Psoas muscle (tissue), 8 donors: ENCODE data around the gene TEX19. TPM values are rescaled to one million over a fixed set of nuclear protein-coding genes. Genes with fewer than 3 reads are reported as not detected.

Experiments
- ATAC-seq, 4 donors: fragments of 200-7000 bp; cut with Tn5 transposase; one replicate each; pipeline ENCODE4 v1.9.1; 2020; ENCODE audit warnings: moderate library complexity in 3 of 4, mild to moderate bottlenecking in 2 of 4
- DNase-seq, 2 donors: peaks; one replicate each; pipeline ENCODE4 v3.0.0-alpha.2; 2020
- H3K27ac ChIP-seq: fragments of 200-600 bp; one replicate; pipeline ENCODE4 v1.8.0; 2022
- H3K27me3 ChIP-seq, 3 donors: fragments of 200-600 bp in 1 of 3; one replicate each; pipeline versions ENCODE4 v1.6.1 to v1.8.0; 2013 to 2022; ENCODE audit warnings: low read length in 2 of 3, mild to moderate bottlenecking in 2 of 3, moderate library complexity in 1 of 3; ENCODE audit not compliant: insufficient read depth in 3 of 3
- H3K36me3 ChIP-seq, 2 donors: fragments of 200-600 bp in 1 of 2; one replicate each; pipeline versions ENCODE4 v1.6.1 to v1.8.0; 2013 to 2022; ENCODE audit warnings: low read depth in 1 of 2, mild to moderate bottlenecking in 1 of 2, moderate library complexity in 1 of 2; ENCODE audit not compliant: insufficient read depth in 1 of 2
- H3K4me1 ChIP-seq: fragments of 200-600 bp; one replicate; pipeline ENCODE4 v1.8.0; 2022
- H3K4me3 ChIP-seq: fragments of 200-600 bp; one replicate; pipeline ENCODE4 v1.8.0; 2022; ENCODE audit warnings: mild to moderate bottlenecking
- H3K9me3 ChIP-seq: fragments of 200-600 bp; one replicate; pipeline ENCODE4 v1.8.0; 2022
- CTCF ChIP-seq: fragments of 200-600 bp; IDR thresholded peaks from one replicate; pipeline ENCODE4 v1.8.0; 2022; ENCODE audit warnings: antibody characterized with exemption
- WGBS, 3 donors: extraction: QIAGEN DNeasy Blood & Tissue Kit; methylation state at CpG; one replicate each; pipeline versions ENCODE4 v1.1.6 to v1.1.7; 2013; 5-methylcytosine and 5-hydroxymethylcytosine counted together
- intact Hi-C, 2 donors: fragments of 100-400 bp; cut with DNase I; formaldehyde crosslinking; loops; one replicate each; pipeline versions ENCODE4 v1.11.0 to v1.14.2; 2022
- polyA plus RNA-seq, 3 donors: library from polyadenylated mRNA; stranded (reverse); fragments of 200-250 nt; gene quantifications; one replicate each; pipeline ENCODE4 v1.2.3, GENCODE V29; 2013
- total RNA-seq, 4 donors: library from RNA; stranded (reverse); fragmentation: NEBNext Ultra II Directional in 2 of 4; extraction: Animal tissue kit (Norgen Biotek cat#: 25700) in 2 of 4; gene quantifications; one replicate each; pipeline versions ENCODE4 v1.2.1 to v1.2.4, GENCODE V29; 2021 to 2023
- donor health status: healthy with polysubstance abuse.
- donor health status: DM: no; HTN: no; CAD: no; lungs with moderate emphysema.
- donor health status: Bipolar disorder and iron deficiency.
- donor health status: healthy.
- donor health status: DM: yes; HTN: yes; CAD: no.
- donor health status: DM: no; HTN: no; CAD: no.
- donor health status: DM: no; HTN: no; CAD: no.
- donor health status: DM: yes; HTN: yes; CAD: no.

TEX19 gene
- total and polyA plus RNA-seq, 7 donors: 0.07 to 0.35 (median 0.17) TPM; not detected in 2

GRCh38 chr17:82333279-82334171 is 25.5 kb upstream of the TEX19 start, which contains the start of gene SECTM1:
Gene SECTM1, minus strand, starts transcription at chr17:82333766. Its CDS starts 6,526 bp downstream, at chr17:82327240.
- H3K4me3 ChIP-seq: peak within 1 kb of the TSS; percentile 63
- intact Hi-C loops: loop anchor here in 1 of 2 donors (5.0 kb wide), 1 partner anchor 306 kb away; no protein-coding TSS in a partner anchor
- H3K9me3 ChIP-seq: no peaks in the 10 kb centered on the region
- H3K36me3 ChIP-seq: no peaks in the 10 kb centered on the region
- H3K27ac ChIP-seq: no peak within 1 kb of the TSS
- WGBS, 3 donors: 6 to 14% (median 7%) methylated on average over 72 to 90 of the region's 90 CpGs
- peak; percentile 14 to 40 (median 24) for ATAC-seq
- peaks cover 18% of the 10 kb centered on the region for H3K4me1 ChIP-seq
- no peak for TF ChIP-seq CTCF
- DNase-seq: peak in 1 of 2 donors; percentile 68
- H3K27me3 ChIP-seq: peaks cover 0 to 53% (median 14%) of the 10 kb centered on the region in 3 donors

DNA sequence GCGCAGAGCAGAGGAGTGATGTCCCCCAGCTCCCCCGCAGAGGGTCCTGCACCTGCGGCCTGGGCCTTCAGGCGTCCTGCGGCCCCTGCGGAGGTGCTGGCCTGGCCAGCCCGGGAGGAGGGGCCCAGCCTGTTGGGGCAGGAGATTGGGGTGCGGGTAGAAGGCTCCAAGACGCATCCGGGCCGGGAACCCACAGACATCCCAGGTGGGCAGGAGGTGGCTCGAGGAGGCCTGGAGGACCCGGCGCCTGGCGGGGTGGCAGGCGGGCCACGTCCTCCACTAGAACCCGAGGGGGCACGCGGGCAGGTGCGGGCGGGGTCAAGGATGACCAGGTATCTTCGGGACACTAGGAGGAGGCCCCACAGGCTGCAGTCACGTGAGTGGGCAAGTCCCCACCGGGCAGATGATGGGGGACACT is 24.8 kb upstream of the TEX19 start:
- DNase-seq: no peak
- intact Hi-C loops: loop anchor here in 1 of 2 donors (5.0 kb wide), 1 partner anchor 307 kb away; no protein-coding TSS in a partner anchor
- peaks cover 24% of the 10 kb centered on the region for H3K4me1 ChIP-seq
- no peak overlapping the region for H3K27ac ChIP-seq
- no peak for TF ChIP-seq CTCF
- peaks cover 0 to 49% (median 14%) of the 10 kb centered on the region in 3 donors for H3K27me3 ChIP-seq
- no peaks in the 10 kb centered on the region for H3K9me3 ChIP-seq
- peak overlapping the region; percentile 63 for H3K4me3 ChIP-seq
- no peaks in the 10 kb centered on the region for H3K36me3 ChIP-seq
- 58 to 63% (median 60%) methylated on average over 24 to 25 of the region's 25 CpGs for WGBS, 3 donors
- ATAC-seq: no peak

DNA sequence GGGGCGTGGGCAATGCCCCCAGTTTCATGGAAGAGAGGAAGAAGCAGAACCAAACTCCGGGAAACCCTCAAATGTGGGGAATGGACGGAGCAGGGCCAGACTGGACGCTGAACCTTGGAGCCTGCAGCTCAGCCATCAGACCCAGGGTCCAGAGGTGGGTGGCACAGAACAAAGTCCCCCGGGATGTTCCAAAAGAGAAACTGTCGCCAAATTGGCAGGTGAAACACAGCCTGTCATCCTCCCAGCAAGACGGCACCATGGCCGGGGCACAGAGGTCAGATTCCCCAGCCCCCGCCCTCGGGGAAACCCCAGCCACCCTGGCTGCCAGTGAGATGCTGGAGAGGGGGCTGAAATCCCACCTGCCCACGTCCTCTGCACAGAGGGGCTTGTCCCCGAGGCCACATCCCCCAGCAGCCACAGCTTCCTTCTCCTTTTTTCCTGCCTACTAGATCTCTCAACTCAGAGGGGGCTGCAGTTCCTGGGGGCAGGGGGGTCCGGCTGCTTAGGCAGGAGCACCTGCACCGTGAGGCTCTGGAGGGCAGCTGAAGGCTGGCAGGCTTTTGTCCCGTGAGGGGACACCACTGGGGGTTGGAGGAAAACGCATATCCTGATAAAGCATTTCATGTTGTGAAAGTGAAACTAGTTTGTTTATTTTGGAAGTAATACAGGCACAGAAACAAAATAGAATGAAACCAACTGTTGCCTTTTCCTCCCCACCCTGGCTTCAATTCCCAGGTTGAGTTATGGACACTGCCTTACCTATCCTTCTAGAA is 24.2 kb upstream of the TEX19 start:
- intact Hi-C loops: loop anchor here in 1 of 2 donors (5.0 kb wide), 1 partner anchor 308 kb away; no protein-coding TSS in a partner anchor
- Histone ChIP-seq H3K27ac (no peak overlapping the region), H3K4me1 (peaks cover 28% of the 10 kb centered on the region), H3K4me3 (peak overlapping the region; percentile 63), H3K9me3 (no peaks in the 10 kb centered on the region), H3K27me3 (peaks cover 0 to 45% (median 10%) of the 10 kb centered on the region in 3 donors), H3K36me3 (no peaks in the 10 kb centered on the region)
- 23 to 46% (median 27%) methylated on average over 16 of the region's 16 CpGs for WGBS, 3 donors
- no peak for ATAC-seq
- DNase-seq: peak in 1 of 2 donors; percentile 52
- TF ChIP-seq CTCF: no peak

DNA sequence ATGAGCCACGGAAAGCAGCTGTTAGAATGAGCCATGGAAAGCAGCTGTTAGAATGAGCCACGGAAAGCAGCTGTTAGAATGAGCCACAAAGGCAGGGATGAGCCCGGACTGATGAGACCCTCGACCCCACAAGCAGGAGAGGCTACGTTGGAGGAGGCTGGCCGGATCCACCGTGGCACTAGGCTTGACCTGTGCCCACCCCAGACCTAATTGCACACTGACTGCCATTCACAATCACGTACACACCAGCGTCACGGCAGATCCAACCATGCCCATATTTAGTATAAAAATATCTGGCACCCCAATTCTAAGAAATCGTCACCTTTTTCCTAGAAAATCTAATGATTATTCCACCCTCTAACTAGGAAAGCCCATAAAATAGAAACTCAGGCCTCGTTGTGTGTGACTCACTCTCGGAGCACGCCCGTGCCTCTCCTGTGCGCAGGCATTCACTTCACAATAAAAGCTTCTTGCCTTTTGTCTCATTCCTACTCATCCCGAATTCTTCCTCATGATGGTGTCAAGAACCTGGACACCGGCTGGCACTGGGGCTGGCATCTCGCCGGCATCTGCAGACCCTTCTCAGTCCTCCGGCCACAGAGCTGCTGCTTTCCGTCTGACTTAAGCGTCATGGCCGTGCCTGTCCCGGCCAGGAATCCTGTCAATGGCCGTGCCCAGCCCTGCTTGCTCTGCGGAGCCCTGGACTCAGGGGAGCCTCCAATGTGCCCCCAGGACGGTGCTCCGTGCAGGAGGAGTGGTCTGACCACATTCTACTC is 20.0 kb upstream of the TEX19 start:
- peak in 1 of 2 donors; percentile 59 for DNase-seq

More for the DNA sequence above, 20.0 kb upstream of the TEX19 start:
- Histone ChIP-seq H3K27ac (no peak overlapping the region), H3K27me3 (peaks cover 0 to 9% (median 2%) of the 10 kb centered on the region in 3 donors), H3K9me3 (no peaks in the 10 kb centered on the region), H3K4me1 (peaks cover 11% of the 10 kb centered on the region), H3K36me3 (no peaks in the 10 kb centered on the region), H3K4me3 (peak overlapping the region; percentile 56)
- TF ChIP-seq CTCF: no peak
- intact Hi-C loops: no loop called here
- ATAC-seq: peak; percentile 72 to 83 (median 80)
- 8 to 17% (median 12%) methylated on average over 29 of the region's 29 CpGs for WGBS, 3 donors
